CD14-positive monocyte (primary cell): ENCODE results near the gene TMPRSS11D. TPM values are rescaled to one million over a fixed set of nuclear protein-coding genes. Genes with fewer than 3 reads are reported as not detected.

Experiments used
- DNase-seq, 3 donors: peaks; one replicate each; pipeline ENCODE4 v3.0.0-alpha.2; 2011 to 2022
- H2AFZ ChIP-seq: 2 replicates; pipeline ENCODE4 v1.6.0; 2012; ENCODE audit warnings: mild to moderate bottlenecking, low read depth, low read length, inconsistent platforms; ENCODE audit not compliant: insufficient read depth, poor library complexity, severe bottlenecking
- H3K27ac ChIP-seq, 2 donors: 1 replicate in 1 of 2; 2 replicates in 1 of 2; pipeline ENCODE4 v1.5.1; 2012 to 2013; ENCODE audit warnings: low read length in 2 of 2, control low read depth in 1 of 2, inconsistent platforms in 1 of 2, low read depth in 1 of 2, mild to moderate bottlenecking in 1 of 2
- H3K27me3 ChIP-seq, 2 donors: one replicate each; pipeline versions ENCODE4 v1.6.0 to v1.6.1; 2011 to 2013; ENCODE audit warnings: low read length in 2 of 2; ENCODE audit not compliant: control insufficient read depth in 2 of 2, insufficient read depth in 2 of 2
- H3K36me3 ChIP-seq, 2 donors: replicated peaks in 1 of 2; 1 replicate in 1 of 2; 2 replicates in 1 of 2; pipeline versions ENCODE4 v1.5.1 to v1.6.1; 2012 to 2013; ENCODE audit warnings: low read length in 2 of 2, control low read depth in 1 of 2, inconsistent platforms in 1 of 2, mild to moderate bottlenecking in 1 of 2; ENCODE audit not compliant: insufficient read depth in 2 of 2, control insufficient read depth in 1 of 2
- H3K4me1 ChIP-seq, 2 donors: 1 replicate in 1 of 2; 2 replicates in 1 of 2; pipeline versions ENCODE4 v1.5.1 to v1.6.1; 2012 to 2013; ENCODE audit warnings: low read length in 2 of 2, control low read depth in 1 of 2, inconsistent platforms in 1 of 2, mild to moderate bottlenecking in 1 of 2, moderate library complexity in 1 of 2; ENCODE audit not compliant: insufficient read depth in 2 of 2, control insufficient read depth in 1 of 2
- H3K4me2 ChIP-seq: replicated peaks from 2 replicates; pipeline ENCODE3; 2012; ENCODE audit warnings: low read length, moderate library complexity, mild to moderate bottlenecking; ENCODE audit not compliant: poor library complexity, severe bottlenecking; ENCODE audit errors: extremely low read depth
- H3K4me3 ChIP-seq, 3 experiments: fragments of 200-600 bp in 1 of 3; sonication (generic) in 1 of 3; replicated peaks in 1 of 3; 1 replicate in 2 of 3; 2 replicates in 1 of 3; pipeline ENCODE4 v1.5.1; 2011 to 2013; ENCODE audit warnings: low read length in 3 of 3, mild to moderate bottlenecking in 3 of 3, control low read depth in 2 of 3, low read depth in 2 of 3, inconsistent platforms in 1 of 3, moderate library complexity in 1 of 3
- H3K79me2 ChIP-seq: 2 replicates; pipeline ENCODE4 v1.6.0; 2012; ENCODE audit warnings: mild to moderate bottlenecking, control low read depth, inconsistent platforms, low read length, moderate library complexity; ENCODE audit not compliant: insufficient read depth
- H3K9ac ChIP-seq: 2 replicates; pipeline ENCODE4 v1.6.0; 2017; ENCODE audit warnings: low read length, mild to moderate bottlenecking; ENCODE audit not compliant: insufficient read depth, poor library complexity, severe bottlenecking
- H3K9me3 ChIP-seq, 2 donors: replicated peaks in 1 of 2; 1 replicate in 1 of 2; 2 replicates in 1 of 2; pipeline versions ENCODE4 v1.5.1 to v1.6.1; 2012 to 2013; ENCODE audit warnings: low read length in 2 of 2, control low read depth in 1 of 2; ENCODE audit not compliant: control insufficient read depth in 1 of 2, insufficient read depth in 1 of 2
- H4K20me1 ChIP-seq: 2 replicates; pipeline ENCODE4 v1.6.0; 2012; ENCODE audit warnings: mild to moderate bottlenecking, low read length, control low read depth, moderate library complexity; ENCODE audit not compliant: insufficient read depth
- H3K27ac Mint-ChIP-seq, 7 donors: one replicate each; pipeline ENCODE4 v1.8.0; 2020; ENCODE audit warnings: mild to moderate bottlenecking in 7 of 7, mixed read lengths in 7 of 7, moderate library complexity in 6 of 7, inconsistent platforms in 2 of 7
- H3K27me3 Mint-ChIP-seq, 3 donors: one replicate each; pipeline ENCODE4 v1.8.0; 2021 to 2022; ENCODE audit warnings: low read depth in 3 of 3, mild to moderate bottlenecking in 3 of 3, mixed read lengths in 3 of 3, moderate library complexity in 3 of 3, inconsistent platforms in 1 of 3
- H3K36me3 Mint-ChIP-seq, 2 donors: one replicate each; pipeline ENCODE4 v1.8.0; 2020; ENCODE audit warnings: mixed read lengths in 2 of 2, inconsistent platforms in 1 of 2, mild to moderate bottlenecking in 1 of 2
- H3K4me1 Mint-ChIP-seq: one replicate; pipeline ENCODE4 v1.8.0; 2020; ENCODE audit warnings: mild to moderate bottlenecking, mixed read lengths
- H3K4me3 Mint-ChIP-seq, 2 donors: one replicate each; pipeline ENCODE4 v1.8.0; 2020; ENCODE audit warnings: mild to moderate bottlenecking in 2 of 2, mixed read lengths in 2 of 2, moderate library complexity in 1 of 2
- H3K9me3 Mint-ChIP-seq, 7 donors: one replicate each; pipeline ENCODE4 v1.8.0; 2020 to 2022; ENCODE audit warnings: mixed read lengths in 7 of 7, mild to moderate bottlenecking in 6 of 7, moderate library complexity in 6 of 7, inconsistent platforms in 2 of 7
- CTCF ChIP-seq: fragments of 200-600 bp; IDR thresholded peaks from one replicate; pipeline ENCODE4 v1.8.0; 2022; ENCODE audit warnings: antibody characterized with exemption, mild to moderate bottlenecking
- WGBS: methylation state at CpG from one replicate; pipeline ENCODE4 v1.1.5; 2013; ENCODE audit warnings: missing lambda C conversion rate; ENCODE audit not compliant: insufficient coverage; 5-methylcytosine and 5-hydroxymethylcytosine counted together
- intact Hi-C, 2 donors: fragments of 100-400 bp; cut with micrococcal nuclease; formaldehyde crosslinking; loops; one replicate each; pipeline versions ENCODE4 v1.15.0 to v1.15.1; 2023
- polyA plus RNA-seq, 3 donors: library from polyadenylated mRNA; depleted of rRNA in 1 of 3; unstranded in 2 of 3; stranded (reverse) in 1 of 3; fragments of 300-500 nt in 2 of 3; fragments of >200 nt in 1 of 3; fragmentation: Illumina TruSeq in 2 of 3; gene quantifications; 1 replicate in 2 of 3; 2 replicates in 1 of 3; pipeline ENCODE4 v1.2.3, GENCODE V29; 2012 to 2021

The TMPRSS11D gene
- polyA plus RNA-seq, 3 donors: not detected

GRCh38 chr4:67911141-67911540, 27.3 kb upstream of the TMPRSS11D start:
- Histone ChIP-seq H3K27ac (no peak overlapping the region), H3K79me2 (no peaks in the 10 kb centered on the region), H3K9me3 (no peaks in the 10 kb centered on the region), H3K4me3 (no peak overlapping the region), H3K36me3 (no peaks in the 10 kb centered on the region), H3K27me3 (no peaks in the 10 kb centered on the region), H3K9ac (no peak overlapping the region), H4K20me1 (no peaks in the 10 kb centered on the region), H2AFZ (no peak overlapping the region), H3K4me2 (no peak overlapping the region), H3K4me1 (no peaks in the 10 kb centered on the region)
- TF ChIP-seq CTCF: no peak
- Mint-ChIP-seq H3K4me3 (no peak overlapping the region), H3K27ac (no peak overlapping the region), H3K27me3 (peaks cover 0 to 4% (median 0%) of the 10 kb centered on the region in 3 donors), H3K36me3 (no peaks in the 10 kb centered on the region), H3K9me3 (peaks cover 0 to under 1% (median 0%) of the 10 kb centered on the region in 7 donors), H3K4me1 (no peaks in the 10 kb centered on the region)
- no peak for DNase-seq
- intact Hi-C loops: loop anchor here in 1 of 2 donors (5.0 kb wide), 1 partner anchor 39 kb away; no protein-coding TSS in a partner anchor
- WGBS: 100% methylated on average over 2 of the region's 4 CpGs

- H3K9ac ChIP-seq: no peak overlapping the region
- H3K4me3 ChIP-seq: no peak overlapping the region
- no peaks in the 10 kb centered on the region for H3K4me1 Mint-ChIP-seq
- no peak overlapping the region for H3K4me3 Mint-ChIP-seq
- H3K4me1 ChIP-seq: no peaks in the 10 kb centered on the region
- H3K79me2 ChIP-seq: no peaks in the 10 kb centered on the region
- peaks cover 0 to 5% (median 2%) of the 10 kb centered on the region in 7 donors for H3K9me3 Mint-ChIP-seq
- no peaks in the 10 kb centered on the region for H3K27me3 ChIP-seq
- no CpG with 5 or more reads among the region's 1 CpG for WGBS
- intact Hi-C loops: loop anchor here in 1 of 2 donors (5.0 kb wide), 1 partner anchor 38 kb away; no protein-coding TSS in a partner anchor
- no peak overlapping the region for H2AFZ ChIP-seq
- no peak for TF ChIP-seq CTCF
- H3K4me2 ChIP-seq: no peak overlapping the region
- H3K9me3 ChIP-seq: no peaks in the 10 kb centered on the region
- no peak overlapping the region for H3K27ac Mint-ChIP-seq
- no peak overlapping the region for H3K27ac ChIP-seq
- peaks cover 0 to 4% (median 0%) of the 10 kb centered on the region in 3 donors for H3K27me3 Mint-ChIP-seq
- no peaks in the 10 kb centered on the region for H3K36me3 ChIP-seq
- no peak for DNase-seq
- H3K36me3 Mint-ChIP-seq: no peaks in the 10 kb centered on the region
- no peaks in the 10 kb centered on the region for H4K20me1 ChIP-seq
Observed at GRCh38 chr4:67910585-67910905, 26.7 kb upstream of the TMPRSS11D start.
